Endometrial microvascular endothelial cells (primary cell): ENCODE data around the gene ZNF423. TPM values are rescaled to one million over a fixed set of nuclear protein-coding genes. Genes with fewer than 3 reads are reported as not detected.

Experiments
- in situ Hi-C: cut with HindIII; loops from 2 replicates; pipeline ENCODE4 v1.10.0; 2017; ENCODE audit warnings: low sequenced_read_pairs, low pct_unique_long_range_greater_than_20kb; ENCODE audit errors: inconsistent ontology term
- total RNA-seq: library from RNA; depleted of rRNA; stranded (reverse); fragments of >200 nt; gene quantifications from one replicate; pipeline ENCODE4 v1.2.3, GENCODE V29; 2015; ENCODE audit errors: inconsistent ontology term

Gene ZNF423
- total RNA-seq, 1 donor from 2014 or later: 1.2 TPM

GRCh38 chr16:49452108-49452507, 403.8 kb downstream of the ZNF423 start:
- in situ Hi-C loops: no loop called here

DNA sequence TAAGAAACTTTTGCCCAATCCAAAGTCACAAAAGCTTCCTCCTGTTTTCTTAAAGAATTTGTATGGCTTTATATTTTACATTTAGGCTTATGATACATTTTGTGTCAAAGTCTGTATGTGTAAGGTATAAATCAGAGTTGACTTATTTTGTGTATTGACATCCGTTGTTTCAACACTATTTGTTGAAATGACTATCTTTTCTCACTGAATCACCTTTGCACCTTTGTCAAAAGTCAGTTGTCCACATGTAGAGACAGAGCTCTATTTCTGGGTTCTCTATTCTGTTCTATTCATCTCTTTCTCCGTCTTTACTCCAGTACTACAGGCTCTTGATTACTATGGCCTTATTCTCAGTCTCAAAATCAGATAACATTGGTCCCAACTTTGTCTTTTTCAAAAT, 409.1 kb downstream of the ZNF423 start:
- in situ Hi-C loops: no loop called here

- in situ Hi-C loops: no loop called here
Observed at GRCh38 chr16:49443576-49443975, 412.3 kb downstream of the ZNF423 start.

- in situ Hi-C loops: no loop called here
Observed at GRCh38 chr16:49442805-49443204, 413.1 kb downstream of the ZNF423 start.

GRCh38 chr16:49441366-49441780, 414.5 kb downstream of the ZNF423 start:
- in situ Hi-C loops: no loop called here

GRCh38 chr16:49440156-49441065, 415.5 kb downstream of the ZNF423 start:
- in situ Hi-C loops: no loop called here

- in situ Hi-C loops: no loop called here
Observed at GRCh38 chr16:49439676-49440075, 416.2 kb downstream of the ZNF423 start.

- in situ Hi-C loops: no loop called here
Observed at GRCh38 chr16:49439050-49439449, 416.9 kb downstream of the ZNF423 start.

Other genes starting within 250 kb of the ZNF423 start
- 24.1 TPM for gene CNEP1R1, start 169.1 kb upstream of the ZNF423 start, total RNA-seq
- 29.7 TPM for gene HEATR3, start 209.9 kb upstream of the ZNF423 start, total RNA-seq